ENCODE data around the gene TGFBR3.

The TGFBR3 gene

GRCh38 chr1:91745640-91746373 lies 140.1 kb downstream of the TGFBR3 start:
- TF ChIP-seq REST (IDR thresholded peaks at IDR 0.05; ENCODE audit: insufficient read depth in 1 of 2, low read depth in 2 of 2, low read length in 2 of 2) (no peak), SIN3A (IDR thresholded peaks at IDR 0.05; ENCODE audit: borderline replicate concordance, insufficient read depth, low read length) (no peak), POLR2AphosphoS5 (IDR thresholded peaks at IDR 0.05; ENCODE audit: low read depth, low read length) (no peak), TAF1 (IDR thresholded peaks at IDR 0.05; ENCODE audit: borderline replicate concordance, insufficient read depth, low read length) (no peak), FOXP2 (optimal IDR thresholded peaks at IDR 0.05; ENCODE audit: borderline replicate concordance, extremely low read depth, extremely low read length, insufficient read depth) (no peak)

- TF ChIP-seq TAF1 (IDR thresholded peaks at IDR 0.05; ENCODE audit: borderline replicate concordance, insufficient read depth, low read length), result no peak
- no peak for TF ChIP-seq FOXP2 (optimal IDR thresholded peaks at IDR 0.05; ENCODE audit: borderline replicate concordance, extremely low read depth, extremely low read length, insufficient read depth)
- TF ChIP-seq SIN3A (IDR thresholded peaks at IDR 0.05; ENCODE audit: borderline replicate concordance, insufficient read depth, low read length), result no peak
- TF ChIP-seq REST (IDR thresholded peaks at IDR 0.05; ENCODE audit: insufficient read depth in 1 of 2, low read depth in 2 of 2, low read length in 2 of 2), result no peak
- TF ChIP-seq POLR2AphosphoS5 (IDR thresholded peaks at IDR 0.05; ENCODE audit: low read depth, low read length), result no peak
Measured at GRCh38 chr1:91744953-91745639, 140.9 kb downstream of the TGFBR3 start.

- TF ChIP-seq POLR2AphosphoS5 (IDR thresholded peaks at IDR 0.05; ENCODE audit: low read depth, low read length) (no peak), FOXP2 (optimal IDR thresholded peaks at IDR 0.05; ENCODE audit: borderline replicate concordance, extremely low read depth, extremely low read length, insufficient read depth) (no peak), TAF1 (IDR thresholded peaks at IDR 0.05; ENCODE audit: borderline replicate concordance, insufficient read depth, low read length) (no peak), REST (IDR thresholded peaks at IDR 0.05; ENCODE audit: insufficient read depth in 1 of 2, low read depth in 2 of 2, low read length in 2 of 2) (no peak), SIN3A (IDR thresholded peaks at IDR 0.05; ENCODE audit: borderline replicate concordance, insufficient read depth, low read length) (no peak)
Measured at GRCh38 chr1:91742848-91743292, 143.1 kb downstream of the TGFBR3 start.

GRCh38 chr1:91741906-91742305 lies 144.0 kb downstream of the TGFBR3 start:
- TF ChIP-seq REST (IDR thresholded peaks at IDR 0.05; ENCODE audit: insufficient read depth in 1 of 2, low read depth in 2 of 2, low read length in 2 of 2), result no peak
- TF ChIP-seq SIN3A (IDR thresholded peaks at IDR 0.05; ENCODE audit: borderline replicate concordance, insufficient read depth, low read length), result no peak
- TF ChIP-seq TAF1 (IDR thresholded peaks at IDR 0.05; ENCODE audit: borderline replicate concordance, insufficient read depth, low read length), result no peak
- TF ChIP-seq FOXP2 (optimal IDR thresholded peaks at IDR 0.05; ENCODE audit: borderline replicate concordance, extremely low read depth, extremely low read length, insufficient read depth), result no peak
- TF ChIP-seq POLR2AphosphoS5 (IDR thresholded peaks at IDR 0.05; ENCODE audit: low read depth, low read length), result no peak
